Measurements from ENCODE around the gene PRDM16. TPM values are rescaled to one million over a fixed set of nuclear protein-coding genes. Genes with fewer than 3 reads are reported as not detected.

PRDM16 gene
- total RNA-seq, 4 donors from 2014 or later, result 15.7 to 54.3 (median 27.6) TPM

- 78% methylated on average over 8 to 11 of the region's 12 CpGs for WGBS, 2 donors
- intact Hi-C loops (cut with DNase I), result no loop called here
- Histone ChIP-seq H3K36me3 (no peaks in the 10 kb centered on the region), H3K27ac (no peak overlapping the region), H3K9me3 (no peaks in the 10 kb centered on the region), H3K4me3 (replicated peaks in 1 of 3) (no peak overlapping the region), H3K4me1 (peaks cover 44 to 45% of the 10 kb centered on the region in 2 donors), H3K27me3 (no peaks in the 10 kb centered on the region)
- DNase-seq, result no peak
- TF ChIP-seq CTCF (IDR thresholded peaks at IDR 0.05) (no peak), POLR2A (IDR thresholded peaks at IDR 0.05) (no peak)
Measured at GRCh38 chr1:3245344-3245743, 176.3 kb downstream of the PRDM16 start.

GRCh38 chr1:3245768-3246167 is 176.8 kb downstream of the PRDM16 start:
- Histone ChIP-seq H3K9me3 (no peaks in the 10 kb centered on the region), H3K36me3 (no peaks in the 10 kb centered on the region), H3K27ac (no peak overlapping the region), H3K4me1 (peaks cover 41% of the 10 kb centered on the region in 2 donors), H3K27me3 (no peaks in the 10 kb centered on the region), H3K4me3 (replicated peaks in 1 of 3) (no peak overlapping the region)
- WGBS, 2 donors, result 79 to 83% methylated on average over 13 of the region's 13 CpGs
- no peak for TF ChIP-seq CTCF (IDR thresholded peaks at IDR 0.05)
- no peak for TF ChIP-seq POLR2A (IDR thresholded peaks at IDR 0.05)
- intact Hi-C loops (cut with DNase I), result no loop called here
- no peak for DNase-seq

- Histone ChIP-seq H3K4me3 (replicated peaks in 1 of 3) (no peak overlapping the region), H3K9me3 (no peaks in the 10 kb centered on the region), H3K4me1 (peaks cover 38% of the 10 kb centered on the region in 2 donors), H3K27me3 (no peaks in the 10 kb centered on the region), H3K27ac (no peak overlapping the region), H3K36me3 (no peaks in the 10 kb centered on the region)
- intact Hi-C loops (cut with DNase I), result no loop called here
- WGBS, 2 donors, result 93 to 95% methylated on average over 14 of the region's 16 CpGs
- no peak for DNase-seq
- TF ChIP-seq CTCF (IDR thresholded peaks at IDR 0.05), result no peak
- no peak for TF ChIP-seq POLR2A (IDR thresholded peaks at IDR 0.05)
Measured at GRCh38 chr1:3246251-3246650, 177.2 kb downstream of the PRDM16 start.

- Histone ChIP-seq H3K4me3 (replicated peaks in 1 of 3) (no peak overlapping the region), H3K27ac (no peak overlapping the region), H3K27me3 (no peaks in the 10 kb centered on the region), H3K36me3 (no peaks in the 10 kb centered on the region), H3K4me1 (peaks cover 24 to 25% of the 10 kb centered on the region in 2 donors), H3K9me3 (no peaks in the 10 kb centered on the region)
- no peak for DNase-seq
- intact Hi-C loops (cut with DNase I), result no loop called here
- TF ChIP-seq POLR2A (IDR thresholded peaks at IDR 0.05) (no peak), CTCF (IDR thresholded peaks at IDR 0.05) (no peak)
- WGBS, 2 donors, result 74 to 79% methylated on average over 49 of the region's 55 CpGs
Measured at GRCh38 chr1:3247521-3248121, 178.6 kb downstream of the PRDM16 start.

- TF ChIP-seq POLR2A (IDR thresholded peaks at IDR 0.05) (no peak), CTCF (IDR thresholded peaks at IDR 0.05) (no peak)
- H3K27ac ChIP-seq, result no peak overlapping the region
- H3K36me3 ChIP-seq, result no peaks in the 10 kb centered on the region
- no peak overlapping the region for H3K4me3 ChIP-seq (replicated peaks in 1 of 3)
- DNase-seq, result no peak
- H3K9me3 ChIP-seq, result no peaks in the 10 kb centered on the region
- 64 to 76% methylated on average over 34 of the region's 34 CpGs for WGBS, 2 donors
- H3K27me3 ChIP-seq, result no peaks in the 10 kb centered on the region
- intact Hi-C loops (cut with DNase I), result no loop called here
- peaks cover 16% of the 10 kb centered on the region in 2 donors for H3K4me1 ChIP-seq
Measured at GRCh38 chr1:3248155-3249141, 179.4 kb downstream of the PRDM16 start.

All from thyroid gland (tissue), 4 donors.